Uterus (tissue), 4 donors: Measurements from ENCODE around the gene OR4K5. TPM values are rescaled to one million over a fixed set of nuclear protein-coding genes. Genes with fewer than 3 reads are reported as not detected.
"Not testable (repeated sequence)": the region's sequence is repeated elsewhere in the genome, so short reads cannot be mapped to it uniquely, and the experiment has no call there.

ENCODE experiments used
- DNase-seq, 2 donors: peaks; one replicate each; pipeline ENCODE4 v3.0.0-alpha.2; 2019 to 2020
- H3K27ac ChIP-seq, 2 donors: fragments of 200-600 bp; sonication (generic); 1 replicate in 1 of 2; 2 replicates in 1 of 2; pipeline ENCODE4 v1.5.1; 2016 to 2018
- H3K27me3 ChIP-seq, 2 donors: fragments of 200-600 bp; sonication (generic); one replicate each; pipeline ENCODE4 v1.5.1; 2018 to 2019; ENCODE audit warnings: control low read depth in 1 of 2
- H3K36me3 ChIP-seq, 2 donors: fragments of 200-600 bp; sonication (generic); one replicate each; pipeline ENCODE4 v1.5.1; 2019; ENCODE audit warnings: control low read depth in 1 of 2
- H3K4me1 ChIP-seq, 2 donors: fragments of 200-600 bp; sonication (generic); one replicate each; pipeline ENCODE4 v1.5.1; 2018 to 2019; ENCODE audit warnings: control low read depth in 1 of 2
- H3K4me3 ChIP-seq, 2 donors: fragments of 200-600 bp; sonication (generic); 1 replicate in 1 of 2; 2 replicates in 1 of 2; pipeline ENCODE4 v1.5.1; 2018 to 2019; ENCODE audit warnings: mild to moderate bottlenecking in 1 of 2
- H3K9me3 ChIP-seq, 2 donors: fragments of 200-600 bp; sonication (generic); one replicate each; pipeline ENCODE4 v1.5.1; 2019; ENCODE audit warnings: control low read depth in 1 of 2
- CTCF ChIP-seq, 4 experiments: fragments of 200-600 bp in 2 of 4; fragments of 450-650 bp in 2 of 4; sonication (generic) in 2 of 4; IDR thresholded peaks; one replicate each; pipeline ENCODE4 v1.5.1; 2016 to 2019; ENCODE audit warnings: antibody characterized with exemption in 4 of 4, mild to moderate bottlenecking in 2 of 4, moderate library complexity in 1 of 4
- POLR2A ChIP-seq, 2 donors: fragments of 450-650 bp; IDR thresholded peaks; one replicate each; pipeline ENCODE4 v1.6.1; 2016; ENCODE audit warnings: antibody characterized with exemption in 2 of 2, mild to moderate bottlenecking in 1 of 2, moderate library complexity in 1 of 2
- intact Hi-C: fragments of 100-400 bp; cut with DNase I; formaldehyde crosslinking; loops from one replicate; pipeline ENCODE4 v1.15.1; 2023; ENCODE audit warnings: low total_unique reads
- total RNA-seq, 4 donors: library from RNA; depleted of rRNA in 3 of 4; stranded (reverse); fragments of >200 nt in 3 of 4; gene quantifications; one replicate each; pipeline versions ENCODE4 v1.1.0 to v1.2.4, GENCODE V29; 2014 to 2023
- donor health status: DM: yes; HTN: yes; CAD: no.

Gene OR4K5
- total RNA-seq, 4 donors from 2014 or later, result not detected

- Histone ChIP-seq H3K36me3 (no peaks in the 10 kb centered on the region), H3K4me1 (no peaks in the 10 kb centered on the region), H3K4me3 (no peak overlapping the region), H3K27ac (no peak overlapping the region), H3K27me3 (no peaks in the 10 kb centered on the region), H3K9me3 (no peaks in the 10 kb centered on the region)
- TF ChIP-seq CTCF (IDR thresholded peaks at IDR 0.05) (no peak), POLR2A (IDR thresholded peaks at IDR 0.05) (no peak)
- intact Hi-C loops, result no loop called here
- DNase-seq, result no peak
Observed at GRCh38 chr14:19949218-19949617, 28.8 kb downstream of the OR4K5 start.

- intact Hi-C loops, H3K27ac ChIP-seq, H3K4me1 ChIP-seq, DNase-seq, H3K36me3 ChIP-seq, H3K4me3 ChIP-seq, H3K9me3 ChIP-seq, H3K27me3 ChIP-seq: not testable (repeated sequence)
Observed at GRCh38 chr14:19969735-19970134, 49.3 kb downstream of the OR4K5 start.

Other genes with a start within 250 kb of the OR4K5 start
- gene OR11H2, start 206.7 kb upstream of the OR4K5 start, total RNA-seq, result not detected
- gene OR4Q3, start 177.0 kb upstream of the OR4K5 start, total RNA-seq, result not detected
- not detected for gene OR4M1, start 147.1 kb upstream of the OR4K5 start, total RNA-seq
- gene OR4N2, start 116.8 kb upstream of the OR4K5 start, total RNA-seq, result not detected
- not detected for gene OR4K2, start 45.5 kb upstream of the OR4K5 start, total RNA-seq
- gene OR4K1, start 10.3 kb downstream of the OR4K5 start, total RNA-seq, result not detected
- not detected for gene OR4K15, start 55.0 kb downstream of the OR4K5 start, total RNA-seq
- gene OR4Q2, start 81.6 kb downstream of the OR4K5 start, total RNA-seq, result not detected
- gene OR4K14, start 98.7 kb downstream of the OR4K5 start, total RNA-seq, result not detected
- not detected for gene OR4K13, start 115.4 kb downstream of the OR4K5 start, total RNA-seq
- not detected for gene OR4L1, start 139.4 kb downstream of the OR4K5 start, total RNA-seq
- not detected for gene OR4K17, start 190.1 kb downstream of the OR4K5 start, total RNA-seq
- not detected for gene OR4N5, start 218.2 kb downstream of the OR4K5 start, total RNA-seq